HG03097 (cell line): ENCODE results near the gene FOSB.

Experiments used
- ATAC-seq: cut with Tn5 transposase; IDR thresholded peaks from one replicate; pipeline ENCODE4 v1.9.1; 2021; ENCODE audit not compliant: unreplicated experiment, low FRiP score

FOSB gene

GRCh38 chr19:45442408-45442777, 25.4 kb upstream of the FOSB start:
- no peak for ATAC-seq

GRCh38 chr19:45442778-45443461, 24.9 kb upstream of the FOSB start:
- no peak for ATAC-seq

GRCh38 chr19:45443462-45444317, 24.1 kb upstream of the FOSB start:
- no peak for ATAC-seq

- peak; percentile 27 for ATAC-seq
Observed at GRCh38 chr19:45444318-45445041, 23.3 kb upstream of the FOSB start.

- no peak for ATAC-seq
Observed at GRCh38 chr19:45445139-45445538, 22.7 kb upstream of the FOSB start.

- ATAC-seq, result no peak
Observed at GRCh38 chr19:45446295-45446694, 21.5 kb upstream of the FOSB start.

GRCh38 chr19:45446944-45447343, 20.9 kb upstream of the FOSB start:
- ATAC-seq, result no peak

GRCh38 chr19:45448425-45448756, 19.4 kb upstream of the FOSB start:
- ATAC-seq, result no peak

- ATAC-seq, result no peak
Observed at GRCh38 chr19:45448887-45449299, 18.9 kb upstream of the FOSB start.

- no peak for ATAC-seq
Observed at GRCh38 chr19:45450012-45450333, 17.8 kb upstream of the FOSB start.

GRCh38 chr19:45451131-45451849, 16.5 kb upstream of the FOSB start:
- ATAC-seq, result peak; percentile 17

GRCh38 chr19:45451850-45452387, 15.9 kb upstream of the FOSB start:
- no peak for ATAC-seq

GRCh38 chr19:45455707-45456499, 11.9 kb upstream of the FOSB start:
- no peak for ATAC-seq

- no peak for ATAC-seq
Observed at GRCh38 chr19:45456500-45456815, 11.3 kb upstream of the FOSB start.

- ATAC-seq, result no peak
Observed at GRCh38 chr19:45457776-45458175, 10.0 kb upstream of the FOSB start.

GRCh38 chr19:45460807-45461347, 6.9 kb upstream of the FOSB start:
- no peak for ATAC-seq

GRCh38 chr19:45462174-45462573, 5.6 kb upstream of the FOSB start:
- ATAC-seq, result no peak

- ATAC-seq, result no peak
Observed at GRCh38 chr19:45463241-45463640, 4.6 kb upstream of the FOSB start.

GRCh38 chr19:45464274-45464673, 3.5 kb upstream of the FOSB start:
- ATAC-seq, result no peak
